Esophagus muscularis mucosa (tissue), 4 donors: Measurements from ENCODE around the gene PEX5L. TPM values are rescaled to one million over a fixed set of nuclear protein-coding genes. Genes with fewer than 3 reads are reported as not detected.

Experiments
- DNase-seq: peaks from one replicate; pipeline ENCODE4 v3.0.0-alpha.2; 2017; ENCODE audit errors: extremely low spot score
- H3K27ac ChIP-seq, 4 donors: fragments of 200-600 bp; sonication (generic); replicated peaks in 1 of 4; 1 replicate in 3 of 4; 2 replicates in 1 of 4; pipeline ENCODE4 v1.5.1; 2016 to 2019; ENCODE audit warnings: mild to moderate bottlenecking in 1 of 4
- H3K27me3 ChIP-seq, 4 donors: fragments of 200-600 bp; sonication (generic); one replicate each; pipeline versions ENCODE4 v1.5.1 to v1.6.0; 2016 to 2019
- H3K36me3 ChIP-seq, 4 donors: fragments of 200-600 bp; sonication (generic); one replicate each; pipeline ENCODE4 v1.5.1; 2016 to 2019
- H3K4me1 ChIP-seq, 4 donors: fragments of 200-600 bp; sonication (generic); one replicate each; pipeline ENCODE4 v1.5.1; 2016 to 2019
- H3K4me3 ChIP-seq, 4 donors: fragments of 200-600 bp; sonication (generic); 1 replicate in 2 of 4; 2 replicates in 2 of 4; pipeline ENCODE4 v1.5.1; 2016 to 2019; ENCODE audit warnings: mild to moderate bottlenecking in 4 of 4, moderate library complexity in 1 of 4
- H3K9me3 ChIP-seq, 4 donors: fragments of 200-600 bp; sonication (generic); 1 replicate in 3 of 4; 2 replicates in 1 of 4; pipeline ENCODE4 v1.5.1; 2016 to 2019
- CTCF ChIP-seq, 3 experiments: fragments of 200-600 bp in 2 of 3; fragments of 450-650 bp in 1 of 3; sonication (generic) in 2 of 3; IDR thresholded peaks; one replicate each; pipeline ENCODE4 v1.5.1; 2017 to 2019; ENCODE audit warnings: antibody characterized with exemption in 3 of 3, mild to moderate bottlenecking in 2 of 3, moderate library complexity in 1 of 3
- EP300 ChIP-seq: sonication (generic); formaldehyde crosslinking; IDR thresholded peaks from one replicate; pipeline ENCODE4 v1.6.1; 2017; ENCODE audit warnings: antibody characterized with exemption
- POLR2A ChIP-seq: fragments of 450-650 bp; IDR thresholded peaks from one replicate; pipeline ENCODE4 v1.6.1; 2017; ENCODE audit warnings: antibody characterized with exemption, moderate library complexity, mild to moderate bottlenecking, low read depth
- POLR2AphosphoS5 ChIP-seq, 2 donors: sonication (generic); formaldehyde crosslinking; IDR thresholded peaks; one replicate each; pipeline ENCODE4 v1.6.1; 2017; ENCODE audit warnings: antibody characterized with exemption in 2 of 2
- WGBS: methylation state at CpG from one replicate; pipeline ENCODE4 v1.1.5; 2018; 5-methylcytosine and 5-hydroxymethylcytosine counted together
- intact Hi-C: fragments of 100-400 bp; cut with DNase I; formaldehyde crosslinking; loops from one replicate; pipeline ENCODE4 v1.15.1; 2023
- total RNA-seq, 4 donors: library from RNA; depleted of rRNA; stranded (reverse); fragments of >200 nt; gene quantifications; one replicate each; pipeline versions ENCODE4 v1.1.0 to v1.2.1, GENCODE V29; 2016

The PEX5L gene
- total RNA-seq, 4 donors from 2014 or later = 0.06 to 0.78 TPM; not detected in 2

- H3K27me3 ChIP-seq = no peaks in the 10 kb centered on the region
- intact Hi-C loops = no loop called here
- H3K4me3 ChIP-seq = no peak overlapping the region
- DNase-seq = no peak
- no peak overlapping the region for H3K27ac ChIP-seq
- H3K36me3 ChIP-seq = no peaks in the 10 kb centered on the region
- no peaks in the 10 kb centered on the region for H3K4me1 ChIP-seq
- no peaks in the 10 kb centered on the region for H3K9me3 ChIP-seq
- 67% methylated on average over 8 of the region's 8 CpGs for WGBS
- TF ChIP-seq POLR2AphosphoS5 (IDR thresholded peaks at IDR 0.05) (no peak), POLR2A (no peak), CTCF (IDR thresholded peaks at IDR 0.05) (no peak), EP300 (no peak)
Measured at GRCh38 chr3:179953993-179954870, 82.5 kb downstream of the PEX5L start.

GRCh38 chr3:179950840-179951239 is 85.9 kb downstream of the PEX5L start:
- Histone ChIP-seq H3K4me3 (no peak overlapping the region), H3K27me3 (peaks cover 0 to under 1% (median 0%) of the 10 kb centered on the region in 4 donors), H3K27ac (no peak overlapping the region), H3K4me1 (no peaks in the 10 kb centered on the region), H3K9me3 (no peaks in the 10 kb centered on the region), H3K36me3 (no peaks in the 10 kb centered on the region)
- intact Hi-C loops = no loop called here
- TF ChIP-seq POLR2AphosphoS5 (IDR thresholded peaks at IDR 0.05) = no peak
- no peak for TF ChIP-seq POLR2A
- no peak for TF ChIP-seq EP300
- TF ChIP-seq CTCF (IDR thresholded peaks at IDR 0.05) = no peak
- DNase-seq = no peak
- WGBS = 71% methylated on average over 5 of the region's 5 CpGs

- H3K9me3 ChIP-seq = no peaks in the 10 kb centered on the region
- peaks cover 0 to 8% (median 0%) of the 10 kb centered on the region in 4 donors for H3K27me3 ChIP-seq
- H3K36me3 ChIP-seq = no peaks in the 10 kb centered on the region
- DNase-seq = no peak
- no peak for TF ChIP-seq EP300
- TF ChIP-seq CTCF (IDR thresholded peaks at IDR 0.05) = no peak
- no peak for TF ChIP-seq POLR2A
- no peak for TF ChIP-seq POLR2AphosphoS5 (IDR thresholded peaks at IDR 0.05)
- no peaks in the 10 kb centered on the region for H3K4me1 ChIP-seq
- intact Hi-C loops = no loop called here
- 86% methylated on average over 2 of the region's 2 CpGs for WGBS
- no peak overlapping the region for H3K27ac ChIP-seq
- no peak overlapping the region for H3K4me3 ChIP-seq
Measured at GRCh38 chr3:179949869-179950268, 86.9 kb downstream of the PEX5L start.

- Histone ChIP-seq H3K4me1 (no peaks in the 10 kb centered on the region), H3K27ac (no peak overlapping the region), H3K36me3 (no peaks in the 10 kb centered on the region), H3K4me3 (no peak overlapping the region), H3K9me3 (no peaks in the 10 kb centered on the region), H3K27me3 (peaks cover 0 to 8% (median 0%) of the 10 kb centered on the region in 4 donors)
- intact Hi-C loops = no loop called here
- WGBS = 27% methylated on average over 1 of the region's 1 CpG
- DNase-seq = no peak
- TF ChIP-seq CTCF (IDR thresholded peaks at IDR 0.05) (no peak), EP300 (no peak), POLR2A (no peak), POLR2AphosphoS5 (IDR thresholded peaks at IDR 0.05) (no peak)
Measured at GRCh38 chr3:179949412-179949811, 87.3 kb downstream of the PEX5L start.
